GM21390 (cell line): ENCODE measurements around the gene FAAP20.

Experiments used
- ATAC-seq: cut with Tn5 transposase; IDR thresholded peaks from one replicate; pipeline ENCODE4 v1.9.1; 2021; ENCODE audit not compliant: unreplicated experiment

The FAAP20 gene

DNA sequence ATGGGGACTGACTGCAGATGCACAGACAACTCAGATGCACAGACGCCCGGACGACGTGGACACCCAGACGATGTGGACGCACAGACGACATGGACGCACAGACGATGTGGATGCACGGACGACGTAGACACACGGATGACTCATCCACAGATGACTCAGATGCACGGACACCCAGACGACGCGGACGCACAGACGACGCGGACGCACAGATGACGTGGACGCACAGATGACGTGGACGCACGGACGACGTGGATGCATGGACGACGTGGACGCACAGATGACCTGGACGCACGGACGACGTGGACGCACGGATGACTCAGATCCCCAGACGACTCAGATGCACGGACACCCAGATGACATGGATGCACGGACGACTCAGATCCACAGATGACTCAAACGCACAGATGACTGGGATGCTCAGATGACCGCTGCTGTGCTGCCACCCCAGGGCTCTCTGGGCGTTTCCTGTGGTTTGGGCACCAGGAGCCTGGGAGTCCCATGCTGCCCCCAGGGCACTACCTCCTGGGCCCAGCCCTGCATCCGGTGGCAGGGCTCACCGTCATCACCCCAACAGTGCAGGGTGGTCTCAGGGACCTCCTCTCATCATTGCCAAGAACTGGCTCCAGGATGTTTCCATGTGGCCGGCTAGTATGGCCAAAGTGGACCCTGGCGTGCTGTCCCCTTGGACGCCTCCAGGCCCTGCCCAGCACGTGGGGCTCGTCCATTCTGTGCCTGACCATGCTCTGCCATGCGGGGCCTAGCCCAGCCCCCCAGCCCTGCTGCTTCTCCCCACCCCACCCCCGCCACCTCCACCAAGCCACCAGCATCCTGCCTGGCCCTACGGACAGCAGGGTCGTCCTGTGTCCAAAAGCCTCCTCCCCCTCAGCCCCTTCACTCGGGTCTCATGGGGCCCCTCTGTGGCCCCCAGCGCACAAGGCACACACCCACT lies 14.0 kb downstream of the FAAP20 start:
- ATAC-seq = no peak

DNA sequence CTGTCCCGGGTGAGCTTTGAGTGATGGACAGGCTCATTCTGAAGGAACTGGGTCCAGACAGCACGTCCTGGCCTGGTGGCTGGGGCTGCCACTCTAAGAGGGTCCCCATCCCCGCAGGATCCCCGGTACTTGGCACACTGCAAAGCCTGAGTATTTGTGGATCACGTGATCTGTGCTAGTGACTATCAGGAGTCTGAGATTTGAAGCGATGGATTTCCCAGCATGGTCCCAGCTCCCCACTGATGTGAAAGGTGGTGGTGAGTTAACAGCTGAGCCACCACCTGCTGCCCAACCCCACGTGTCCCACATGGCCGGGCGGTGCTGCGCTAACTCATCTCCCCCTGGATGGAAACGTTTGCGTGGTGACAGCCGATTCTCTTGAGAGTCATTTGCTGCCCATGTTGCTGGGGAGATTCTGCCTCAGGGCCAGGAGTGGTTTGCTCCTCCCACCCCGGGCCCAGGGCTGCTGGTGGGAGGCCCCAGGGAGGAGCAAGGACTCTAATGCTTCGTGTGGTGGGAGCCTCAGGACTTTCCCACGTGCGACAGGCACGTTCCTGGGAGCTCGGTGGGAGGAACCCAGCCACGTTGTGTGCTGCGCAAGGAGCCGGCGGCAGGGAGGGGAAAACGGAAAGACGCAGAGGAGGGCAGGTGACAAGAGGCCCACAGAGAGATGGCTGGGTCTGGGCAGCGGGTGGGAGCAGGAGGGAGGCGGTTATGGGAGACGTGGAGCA lies 15.1 kb downstream of the FAAP20 start:
- no peak for ATAC-seq

DNA sequence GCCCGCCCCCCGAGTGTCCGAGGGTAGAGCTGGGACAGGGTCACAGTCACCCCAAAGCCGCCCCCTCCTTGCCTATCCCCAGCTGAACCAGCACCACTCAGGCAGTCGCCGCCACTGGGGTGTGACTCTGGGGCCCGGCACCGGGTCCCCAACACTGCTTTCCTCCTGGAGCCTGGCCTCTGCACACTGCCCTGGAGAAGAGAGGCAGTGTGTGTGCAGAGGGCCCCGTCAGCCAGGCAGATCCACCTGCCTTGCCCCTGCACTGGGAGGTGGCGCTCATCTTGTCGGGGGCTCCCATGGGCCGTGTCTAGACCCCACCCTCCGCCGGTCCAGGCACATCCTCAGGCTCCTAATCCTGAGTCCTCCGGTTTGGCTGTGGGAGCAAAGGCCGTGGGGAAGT lies 15.7 kb downstream of the FAAP20 start:
- no peak for ATAC-seq

DNA sequence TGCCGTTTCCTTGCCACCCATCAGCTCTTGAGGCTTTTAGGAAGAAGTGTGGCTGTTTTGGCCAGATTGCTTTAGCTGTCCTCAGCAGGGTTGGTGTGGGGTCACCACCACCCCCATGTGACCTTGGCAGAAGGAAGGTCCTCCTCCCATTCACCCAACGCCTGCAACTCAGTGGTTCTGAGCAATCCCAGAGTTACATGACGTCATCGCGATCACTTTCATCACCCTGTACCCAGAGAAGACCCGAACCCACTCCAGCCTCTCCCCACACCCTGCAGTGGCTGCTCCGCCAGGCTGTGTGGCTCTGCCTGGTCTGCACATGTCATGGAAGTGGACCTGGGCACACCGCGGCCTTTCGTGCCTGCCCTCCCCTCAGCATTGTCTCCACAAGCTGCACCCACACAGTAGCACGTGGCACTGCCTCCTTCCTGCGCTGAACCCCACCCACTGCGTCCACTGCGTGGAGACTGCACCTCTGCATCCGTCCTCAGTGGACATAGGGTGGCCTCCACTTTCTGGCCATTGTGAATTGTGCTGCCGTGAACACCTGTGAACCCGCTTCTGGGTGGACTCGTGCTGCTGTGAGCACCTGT lies 16.5 kb downstream of the FAAP20 start:
- ATAC-seq = no peak

DNA sequence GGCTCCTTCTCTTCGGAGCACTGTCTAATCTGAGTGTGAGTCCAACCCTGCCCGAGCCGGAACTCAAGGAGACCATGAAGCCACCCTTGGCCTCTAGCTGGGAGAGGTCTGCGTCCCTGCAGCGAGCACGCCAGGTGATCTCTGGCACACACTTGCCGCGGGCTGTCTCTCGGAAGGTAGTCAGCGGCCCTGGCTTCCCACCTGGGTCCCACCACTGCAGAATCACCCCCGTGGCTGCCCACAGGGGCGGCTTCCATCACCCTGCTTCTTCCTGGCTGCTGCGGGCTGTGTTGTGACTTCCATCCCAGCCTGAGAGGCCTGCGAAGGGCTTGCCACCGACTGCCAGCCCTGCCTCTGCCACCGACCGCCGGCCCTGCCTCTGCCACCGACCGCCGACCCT lies 17.0 kb downstream of the FAAP20 start:
- no peak for ATAC-seq

DNA sequence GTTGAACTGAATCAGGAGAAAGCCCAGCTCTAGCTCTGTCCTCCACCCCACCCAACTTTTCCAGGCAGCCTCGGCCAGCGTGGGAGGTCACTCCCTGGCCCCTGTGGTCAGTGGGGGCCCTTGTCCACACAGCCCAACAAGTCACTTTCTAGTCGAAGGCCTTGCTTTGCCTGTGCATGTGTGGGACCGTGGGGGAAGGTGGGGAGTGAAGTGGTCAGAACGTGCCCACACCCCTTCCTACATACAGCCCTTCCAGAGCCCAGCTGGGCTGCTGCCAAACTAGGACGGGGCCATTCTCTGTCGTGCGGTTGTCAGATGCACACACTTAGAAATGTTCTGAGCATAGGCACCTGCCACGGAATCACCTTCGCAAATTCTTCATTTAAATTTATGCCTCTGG lies 18.0 kb downstream of the FAAP20 start:
- no peak for ATAC-seq

DNA sequence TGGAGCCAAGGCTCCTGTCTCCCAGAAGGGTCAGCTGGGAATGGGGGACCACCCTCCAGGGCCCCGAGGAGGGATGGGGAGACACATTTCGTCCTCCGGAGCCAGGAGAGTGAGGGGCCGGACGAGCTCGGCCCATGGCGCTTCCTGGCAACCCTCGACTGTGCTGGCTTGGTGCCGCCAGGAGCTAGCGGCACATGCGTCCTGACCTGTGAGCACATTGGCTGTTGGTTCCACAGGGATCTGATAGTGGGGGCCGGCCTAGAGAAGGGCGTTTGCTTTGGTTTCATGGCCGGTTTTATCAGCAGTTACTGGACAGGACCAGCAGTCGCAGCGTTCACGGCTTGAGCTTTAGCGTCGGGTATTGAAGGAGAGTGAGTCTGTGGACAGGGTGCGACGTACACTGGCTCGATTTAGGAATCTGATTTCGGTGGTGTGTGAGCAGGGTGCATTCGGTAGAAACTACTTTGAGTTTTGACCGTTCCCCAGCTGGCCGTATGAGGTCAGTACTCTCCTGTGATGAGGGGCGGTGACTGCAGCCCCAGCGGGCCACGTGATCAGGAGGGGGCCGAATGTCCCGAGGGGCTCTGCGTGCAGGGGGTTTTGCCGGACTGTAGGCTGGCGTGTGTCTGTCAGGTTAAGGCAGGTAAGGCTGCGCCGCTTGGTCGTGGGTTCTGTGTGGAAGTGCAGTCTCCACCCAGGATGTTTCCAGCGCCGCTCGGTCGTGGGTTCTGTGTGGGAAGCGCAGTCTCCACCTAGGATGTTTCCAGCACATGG lies 18.7 kb downstream of the FAAP20 start:
- no peak for ATAC-seq

DNA sequence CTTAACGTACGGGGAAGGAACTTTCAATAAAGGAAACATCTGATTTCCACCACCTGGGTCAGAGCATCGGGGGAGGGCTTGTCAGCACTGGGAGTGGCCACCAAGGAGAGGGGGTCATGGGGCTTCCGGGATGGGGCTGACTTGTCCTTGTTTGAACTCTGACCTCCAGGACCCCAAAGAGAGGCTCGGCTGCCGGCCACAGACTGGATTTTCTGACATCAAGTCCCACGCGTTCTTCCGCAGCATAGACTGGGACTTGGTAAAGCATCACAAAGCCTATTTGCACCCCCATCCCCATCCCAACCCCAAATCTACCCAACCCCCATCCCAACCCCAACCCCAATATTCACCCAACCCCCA lies 19.5 kb downstream of the FAAP20 start:
- no peak for ATAC-seq

DNA sequence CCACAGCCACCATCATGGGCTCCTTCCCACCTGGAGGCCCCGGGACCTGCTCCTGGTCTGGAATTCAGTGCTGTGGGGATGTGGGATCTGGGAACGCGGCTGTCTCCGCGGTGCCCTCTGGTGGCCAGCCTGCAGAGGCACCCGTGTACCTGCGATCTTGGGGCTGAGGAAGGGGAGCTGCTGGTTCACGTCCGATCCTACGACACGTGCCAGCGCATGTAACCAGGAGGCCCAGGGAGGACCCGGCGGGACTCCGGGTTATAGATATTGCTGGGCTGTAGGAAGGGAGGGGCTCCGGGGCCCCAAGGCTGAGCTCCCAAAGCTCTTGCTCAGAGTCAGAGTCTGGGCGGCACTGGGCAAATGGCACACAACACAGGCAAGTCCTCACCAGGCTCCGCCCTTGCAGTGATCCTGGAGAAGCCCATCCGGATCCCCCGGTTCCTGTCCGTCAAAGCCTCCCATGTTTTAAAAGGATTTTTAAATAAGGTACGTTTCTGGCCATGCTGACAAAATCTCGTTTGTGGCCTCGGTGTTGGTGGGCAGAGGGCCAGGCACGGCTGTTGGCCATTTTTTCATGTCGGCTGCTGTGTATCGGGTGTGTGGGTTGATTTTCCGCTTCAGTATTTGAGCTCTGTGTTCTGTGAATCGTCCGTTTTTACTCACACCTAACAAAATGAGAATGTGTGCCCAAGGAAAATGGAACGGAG lies 20.1 kb downstream of the FAAP20 start:
- ATAC-seq = no peak

DNA sequence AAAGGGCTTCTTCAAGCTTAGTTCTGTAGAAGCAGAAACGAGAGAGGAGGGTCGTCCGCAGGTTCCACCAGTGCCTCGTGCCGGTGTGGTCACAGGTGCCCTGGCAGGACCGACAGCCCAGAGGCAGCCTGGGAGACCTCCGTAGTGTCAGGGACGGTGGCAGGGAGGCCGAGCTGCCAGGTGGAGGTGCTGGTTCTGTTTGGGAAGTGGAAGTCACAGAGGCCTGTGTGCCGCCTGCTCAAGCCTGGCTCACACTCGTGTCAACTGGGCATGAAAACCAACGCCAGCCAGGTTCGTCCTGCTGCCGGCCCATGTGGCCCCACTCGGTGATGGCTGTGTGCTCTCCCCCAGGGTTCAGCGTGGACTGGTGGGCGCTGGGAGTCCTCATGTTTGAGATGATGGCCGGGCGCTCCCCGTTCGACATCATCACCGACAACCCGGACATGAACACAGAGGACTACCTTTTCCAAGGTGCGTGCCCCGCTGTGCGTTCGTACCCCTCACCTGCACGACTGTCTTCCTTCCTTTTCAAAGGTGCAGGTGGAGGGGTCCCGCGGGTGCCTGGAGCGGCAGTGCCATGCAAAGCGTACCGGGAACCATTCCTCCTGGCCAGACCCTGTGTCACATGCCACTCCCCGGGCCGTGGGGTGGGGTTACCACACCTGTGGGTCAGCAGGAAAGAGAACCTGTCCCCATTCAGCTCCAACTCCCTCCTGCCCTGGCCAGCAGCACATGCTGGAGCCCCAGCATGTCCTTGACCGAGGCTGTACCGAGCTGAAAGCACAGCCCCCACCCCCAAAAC lies 20.8 kb downstream of the FAAP20 start:
- ATAC-seq = no peak

DNA sequence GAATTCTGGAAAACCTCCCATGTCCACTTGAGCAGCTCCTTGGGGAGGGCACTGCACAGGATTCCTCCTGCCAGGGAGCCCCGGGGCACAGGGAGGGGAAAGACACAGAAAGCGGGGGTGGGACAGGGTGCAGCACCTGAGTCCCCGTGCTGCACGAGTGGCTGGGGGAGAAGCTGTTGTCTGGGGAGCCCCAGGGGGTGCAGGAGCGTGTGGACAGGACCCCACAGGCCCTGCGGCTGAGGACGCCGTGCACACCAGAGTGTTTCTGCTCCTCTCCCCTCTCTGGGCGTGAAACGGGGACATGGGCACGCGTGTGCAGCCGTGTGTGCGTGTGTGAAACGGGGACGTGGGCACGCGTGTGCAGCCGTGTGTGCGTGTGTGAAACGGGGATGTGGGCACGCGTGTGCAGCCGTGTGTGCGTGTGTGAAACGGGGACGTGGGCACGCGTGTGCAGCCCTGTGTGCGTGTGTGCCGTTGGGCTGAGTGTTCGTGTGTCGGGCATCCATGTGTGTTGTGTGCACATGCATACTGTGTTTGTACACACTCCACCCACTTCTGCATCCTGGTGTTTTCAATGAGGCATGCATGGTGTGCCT lies 21.9 kb downstream of the FAAP20 start:
- no peak for ATAC-seq

DNA sequence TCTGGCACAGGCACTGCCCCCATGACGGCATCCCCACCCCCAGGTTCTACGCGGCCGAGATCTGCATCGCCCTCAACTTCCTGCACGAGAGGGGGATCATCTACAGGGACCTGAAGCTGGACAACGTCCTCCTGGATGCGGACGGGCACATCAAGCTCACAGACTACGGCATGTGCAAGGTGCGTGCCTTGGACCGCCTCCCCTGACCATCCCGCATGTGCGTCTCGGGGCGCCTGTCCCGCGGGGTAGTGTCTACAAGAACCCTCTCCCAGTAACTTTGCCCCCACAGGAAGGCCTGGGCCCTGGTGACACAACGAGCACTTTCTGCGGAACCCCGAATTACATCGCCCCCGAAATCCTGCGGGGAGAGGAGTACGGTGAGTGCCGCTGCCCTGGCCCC lies 22.6 kb downstream of the FAAP20 start:
- no peak for ATAC-seq

DNA sequence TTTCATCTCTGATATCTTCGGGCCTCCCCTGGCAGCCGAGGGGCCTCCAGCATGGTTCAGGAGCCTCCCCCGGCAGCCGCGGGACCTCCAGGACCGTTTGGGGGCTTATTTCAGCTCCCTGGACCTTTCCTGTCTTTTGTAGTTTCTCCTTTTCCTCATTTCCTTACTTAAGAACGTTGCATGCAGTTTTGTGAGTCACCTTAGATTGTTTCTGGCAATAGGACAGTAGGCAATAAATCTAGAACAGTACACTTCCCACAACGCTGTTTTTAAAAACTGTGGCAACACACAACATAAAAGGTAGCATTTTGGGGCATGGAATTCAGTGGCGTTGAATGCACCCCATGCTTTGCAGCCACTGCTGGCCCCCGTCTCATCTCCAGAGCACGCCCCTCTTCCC lies 24.4 kb downstream of the FAAP20 start:
- ATAC-seq = no peak

DNA sequence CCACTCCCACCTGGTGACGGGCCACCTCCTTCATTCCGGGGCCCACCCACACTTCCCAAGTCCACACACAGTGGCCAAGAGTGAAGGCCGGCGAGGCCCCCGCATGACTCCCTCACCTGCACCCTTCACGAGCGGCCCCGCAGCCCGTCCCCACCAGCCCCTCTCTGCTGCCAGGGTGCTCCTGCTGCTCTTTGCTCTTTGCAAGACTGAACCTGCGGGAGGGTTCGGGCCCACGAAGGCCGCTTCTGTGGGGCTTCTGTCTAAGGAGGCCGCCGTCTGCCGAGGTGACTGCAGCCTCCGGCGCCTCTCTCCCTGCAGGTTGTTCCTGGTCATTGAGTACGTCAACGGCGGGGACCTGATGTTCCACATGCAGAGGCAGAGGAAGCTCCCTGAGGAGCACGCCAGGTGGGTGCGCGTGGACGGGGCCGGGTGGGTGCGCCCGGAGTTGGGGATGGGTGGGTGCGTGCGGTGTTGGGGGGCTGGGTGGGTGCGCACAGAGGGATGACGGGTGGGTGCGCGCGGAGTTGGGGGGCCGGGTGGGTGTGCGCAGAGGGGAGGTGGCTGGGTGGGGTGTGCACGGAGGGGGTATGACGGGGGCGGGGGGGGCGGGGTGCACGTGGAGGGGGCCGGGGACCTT lies 25.3 kb downstream of the FAAP20 start:
- ATAC-seq = no peak

DNA sequence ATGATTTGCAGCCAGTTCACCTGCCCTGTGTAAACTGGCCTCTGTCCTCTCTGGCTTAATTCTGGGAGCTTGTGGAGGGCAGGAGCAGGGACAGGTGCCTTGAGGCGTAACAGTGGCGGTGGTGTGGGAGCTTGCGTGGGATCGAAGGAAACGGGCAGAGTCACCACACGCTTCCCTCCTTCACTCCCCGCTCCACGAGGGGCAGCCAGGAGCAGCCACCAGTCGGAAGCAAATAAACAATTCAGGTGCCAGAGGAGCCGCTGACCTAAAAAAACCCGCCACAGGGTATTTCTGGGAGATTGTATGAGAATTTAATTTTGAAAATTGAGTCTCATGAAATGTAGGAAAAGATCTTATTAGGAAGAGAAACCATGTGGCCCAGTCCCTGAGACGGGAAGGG lies 26.0 kb downstream of the FAAP20 start:
- no peak for ATAC-seq

DNA sequence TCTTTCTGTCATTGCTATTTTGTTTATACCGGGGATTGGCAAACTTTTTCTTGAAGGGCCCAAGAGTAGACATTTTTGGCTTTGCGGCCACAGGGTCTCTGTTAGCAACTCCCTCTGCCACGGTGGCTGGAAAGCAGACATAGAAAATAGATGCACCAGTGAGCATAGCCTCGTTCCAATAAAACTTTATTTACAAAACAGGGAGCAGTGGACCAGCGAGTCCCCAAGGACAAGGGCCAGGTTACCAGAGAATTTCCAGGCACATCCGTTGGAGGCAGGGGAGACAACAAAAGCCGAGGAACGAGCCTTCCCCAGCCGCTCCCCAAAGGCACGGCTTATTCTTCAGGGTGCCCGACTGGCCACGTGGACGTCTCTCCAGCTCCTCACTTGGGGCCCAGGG lies 26.5 kb downstream of the FAAP20 start:
- ATAC-seq = no peak

DNA sequence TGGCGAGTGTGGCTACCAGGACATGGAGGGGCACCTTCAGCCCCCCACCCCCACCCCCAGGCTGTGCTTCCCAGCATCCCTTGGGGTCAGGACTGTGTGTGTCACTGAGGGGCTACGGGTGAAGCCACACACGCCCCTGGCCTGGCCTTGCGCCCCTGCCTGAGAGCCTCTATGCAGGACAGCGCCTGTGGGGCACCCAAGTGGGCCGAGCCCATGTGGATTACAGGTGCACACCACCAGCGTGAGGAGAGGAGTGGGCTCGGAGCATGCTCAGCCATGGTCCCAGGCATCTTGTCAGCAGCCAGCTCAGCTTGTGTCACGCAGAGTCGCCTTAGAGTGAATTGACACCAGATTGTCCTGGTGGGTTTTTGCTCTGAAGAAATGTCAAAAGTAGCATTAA lies 27.9 kb downstream of the FAAP20 start:
- no peak for ATAC-seq

DNA sequence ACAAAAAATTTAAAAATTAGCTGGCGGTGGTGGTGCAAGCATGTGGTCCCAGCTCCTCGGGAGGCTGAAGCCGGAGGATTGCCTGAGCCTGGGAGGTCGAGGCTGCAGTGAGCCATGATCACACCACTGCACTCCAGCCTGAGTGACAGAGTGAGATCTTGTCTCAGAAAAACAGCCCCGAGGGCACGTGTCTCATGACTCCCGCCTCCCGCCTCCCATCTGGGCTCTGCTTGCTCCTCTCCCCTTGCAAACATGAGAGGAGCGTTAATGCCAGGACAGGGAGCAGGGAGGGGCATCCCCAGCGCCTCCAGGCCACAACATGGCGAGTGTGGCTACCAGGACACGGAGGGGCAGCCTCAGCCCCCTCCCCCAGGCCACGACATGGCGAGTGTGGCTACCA lies 28.3 kb downstream of the FAAP20 start:
- ATAC-seq = no peak

DNA sequence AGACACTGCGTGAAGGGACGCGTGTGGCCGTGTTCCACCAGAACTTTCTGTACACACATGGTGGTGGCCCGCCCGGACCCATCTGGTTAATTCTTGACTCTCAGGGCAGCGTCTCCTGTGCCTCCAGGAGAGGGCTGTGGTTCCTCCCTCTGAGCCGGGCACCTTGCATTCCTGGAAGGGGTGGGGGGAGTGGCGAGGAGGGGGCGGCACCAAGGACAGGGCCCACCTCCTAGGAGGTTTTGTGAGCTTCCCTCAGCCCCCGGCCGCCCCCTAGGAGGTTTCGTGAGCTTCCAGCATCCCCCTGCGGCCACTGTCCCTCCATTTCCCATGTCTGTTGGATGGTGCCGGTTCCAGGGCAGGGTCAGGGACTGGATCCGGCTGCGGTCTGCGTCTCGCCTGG lies 28.9 kb downstream of the FAAP20 start:
- ATAC-seq = no peak
